SKM-1 treated with dmso at 0.1 percent for 144 hours (cell line): ENCODE data around the gene ASB13.
"Not testable (repeated sequence)": the region's sequence is repeated elsewhere in the genome, so short reads cannot be mapped to it uniquely, and the experiment has no call there.

Experiments
- DNase-seq: peaks from one replicate; lab custom pipeline; 2025; ENCODE audit not compliant: unreplicated experiment; lab: John Stamatoyannopoulos, UW

ASB13 gene

GRCh38 chr10:5608608-5609220, 57.7 kb downstream of the ASB13 start:
- DNase-seq: no peak

- DNase-seq: no peak
Measured at GRCh38 chr10:5607594-5607993, 58.8 kb downstream of the ASB13 start.

- no peak for DNase-seq
Measured at GRCh38 chr10:5606864-5607263, 59.5 kb downstream of the ASB13 start.

DNA sequence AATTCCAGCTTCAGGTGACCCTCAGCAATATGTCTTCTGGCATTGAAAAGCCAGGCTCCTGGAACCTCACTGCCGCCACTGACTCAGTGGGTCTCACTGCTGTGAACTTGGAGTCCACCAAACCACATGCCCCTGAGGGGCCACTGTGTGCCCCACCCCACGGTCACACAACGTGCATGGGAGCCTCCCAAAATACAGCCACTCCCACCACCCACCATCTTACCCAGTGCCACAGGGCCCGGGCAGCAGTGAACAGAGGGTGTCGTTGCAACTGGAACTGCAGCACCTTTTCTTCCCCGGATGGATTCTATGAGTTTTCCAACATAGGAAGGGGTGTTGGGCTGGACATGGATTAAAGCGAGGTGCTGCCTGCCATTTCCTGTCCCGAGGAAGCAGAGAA, 60.1 kb downstream of the ASB13 start:
- DNase-seq: no peak

GRCh38 chr10:5604961-5605360, 61.4 kb downstream of the ASB13 start:
- DNase-seq: no peak

- no peak for DNase-seq
Measured at GRCh38 chr10:5604236-5604925, 62.0 kb downstream of the ASB13 start.

DNA sequence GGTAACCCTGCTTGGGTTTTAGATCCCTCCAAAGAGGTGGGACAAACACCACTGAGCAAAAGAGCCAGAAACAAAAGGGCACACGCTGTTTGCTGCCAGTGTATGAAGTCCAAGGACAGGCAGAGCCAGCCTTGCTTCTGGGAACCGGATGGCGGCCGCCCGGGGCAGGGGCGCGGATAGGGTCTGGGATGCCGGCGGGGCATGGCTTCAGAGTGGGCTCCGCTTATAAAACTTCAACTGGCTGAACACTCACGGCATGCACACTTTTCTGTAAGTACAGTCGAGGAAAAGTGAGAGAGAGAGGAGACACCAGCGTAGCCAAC, 62.6 kb downstream of the ASB13 start:
- DNase-seq: no peak

GRCh38 chr10:5603091-5603847, 63.1 kb downstream of the ASB13 start:
- DNase-seq: no peak

- DNase-seq: no peak
Measured at GRCh38 chr10:5601826-5602495, 64.4 kb downstream of the ASB13 start.

DNA sequence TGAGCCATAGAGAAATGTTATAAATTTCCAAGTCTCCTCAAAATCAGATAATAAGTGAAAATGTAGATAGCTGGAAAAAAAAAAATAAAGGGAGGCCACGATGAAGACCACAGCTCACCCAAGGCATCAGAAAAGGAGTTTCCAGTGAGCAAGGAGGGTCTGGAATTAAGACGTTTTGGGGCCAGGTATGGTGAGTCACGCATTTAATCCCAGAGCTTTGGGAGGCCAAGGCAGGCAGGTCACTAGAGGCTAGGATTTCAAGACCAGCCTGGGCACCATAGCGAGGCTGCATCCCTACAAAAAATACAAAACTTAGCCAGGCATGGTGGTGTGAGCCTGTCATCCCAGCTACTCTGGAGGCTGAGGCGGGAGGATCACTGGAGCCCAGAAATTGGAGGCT, 65.5 kb downstream of the ASB13 start:
- DNase-seq: no peak

DNA sequence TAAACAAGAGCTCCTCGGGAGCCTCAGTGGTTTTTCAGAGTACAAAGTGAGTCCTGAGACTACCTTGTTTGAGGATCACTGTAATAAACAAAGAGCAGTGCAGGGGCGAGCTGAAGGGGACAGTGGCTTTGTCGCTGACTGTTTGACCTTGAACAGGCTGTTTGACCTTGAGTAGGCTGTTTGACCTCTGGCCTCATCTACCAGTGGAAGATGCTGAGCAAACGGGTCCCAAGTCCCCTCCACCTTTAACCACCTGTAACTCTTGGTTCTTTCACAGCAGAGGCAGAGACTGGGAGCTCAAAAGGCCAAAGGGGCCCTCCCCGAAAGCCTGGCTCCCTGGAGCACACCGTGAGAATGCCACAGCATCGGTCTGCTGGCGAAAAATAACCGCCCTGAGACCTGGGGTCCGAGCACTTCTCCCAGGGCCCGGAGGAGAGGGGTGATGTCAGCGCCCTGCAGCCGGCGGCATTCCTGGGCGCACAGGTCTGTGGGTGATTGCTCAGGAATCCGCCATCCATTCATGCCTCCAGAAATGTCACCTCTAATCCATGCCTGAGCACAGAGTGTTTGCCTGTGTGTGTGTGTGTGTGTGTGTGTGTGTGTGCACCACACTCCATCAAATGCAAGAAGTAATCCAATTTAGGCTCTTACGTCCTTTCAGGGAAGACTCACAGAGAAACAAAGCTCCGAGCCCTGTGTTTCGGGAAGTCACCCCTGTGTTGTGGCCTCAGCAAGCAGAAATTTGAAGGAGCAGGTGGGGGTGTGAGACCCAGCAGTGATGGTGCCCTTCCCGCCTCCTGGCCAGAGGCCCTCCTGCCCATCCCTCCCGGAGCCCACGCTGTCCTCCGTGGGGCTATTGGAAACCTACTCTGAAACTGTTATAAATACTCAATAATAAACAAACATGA, 66.5 kb downstream of the ASB13 start:
- DNase-seq: no peak

DNA sequence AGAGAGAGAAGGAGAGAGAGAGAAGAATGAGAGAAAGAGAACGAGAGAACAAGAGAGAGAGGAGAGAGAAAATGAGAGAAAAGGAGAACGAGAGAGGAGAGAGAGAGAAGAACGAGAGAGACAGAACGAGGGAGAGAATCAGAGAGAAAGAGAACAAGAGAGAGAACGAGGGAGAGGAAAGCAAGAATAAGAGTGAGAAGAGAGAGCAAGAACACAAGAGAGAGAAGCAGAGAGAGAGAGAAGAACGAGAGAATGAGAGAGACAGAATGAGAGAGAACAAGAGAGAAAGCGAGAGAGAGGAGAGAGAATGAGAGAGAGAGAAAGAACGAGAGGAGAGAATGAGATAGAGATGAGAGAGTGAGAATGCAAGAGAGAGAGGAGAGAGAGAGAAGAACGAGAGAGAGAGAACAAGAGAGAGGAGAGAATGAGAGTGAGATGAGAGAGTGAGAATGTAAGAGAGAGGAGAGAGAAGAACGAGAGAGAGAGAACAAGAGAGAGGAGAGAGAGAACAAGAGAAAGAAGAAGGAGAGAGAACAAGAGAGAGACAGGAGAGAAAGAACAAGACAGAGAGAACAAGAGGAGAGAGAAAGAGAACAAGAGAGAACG, 68.2 kb downstream of the ASB13 start:
- DNase-seq: no peak

- no peak for DNase-seq
Measured at GRCh38 chr10:5596611-5597341, 69.6 kb downstream of the ASB13 start.

- no peak for DNase-seq
Measured at GRCh38 chr10:5595994-5596471, 70.4 kb downstream of the ASB13 start.

DNA sequence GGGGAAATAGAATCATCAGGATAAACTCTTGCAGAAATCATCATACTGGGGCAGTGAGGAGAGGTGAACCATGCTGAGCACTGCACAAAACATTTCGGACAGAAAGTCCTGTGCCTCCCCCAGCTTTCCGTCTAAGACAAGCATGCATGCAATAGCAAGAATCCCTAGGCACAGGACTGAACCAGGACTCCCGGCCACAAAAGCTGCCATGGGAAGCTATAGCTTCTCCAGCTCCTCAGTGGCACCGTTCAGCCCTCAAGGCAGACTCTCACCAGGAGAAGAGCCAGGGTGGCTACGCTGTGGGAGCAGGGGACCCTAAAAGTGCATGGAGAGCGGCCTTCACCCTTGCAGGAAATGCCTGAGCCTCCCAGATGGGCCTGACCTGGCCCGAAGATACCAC, 70.8 kb downstream of the ASB13 start:
- DNase-seq: no peak

DNA sequence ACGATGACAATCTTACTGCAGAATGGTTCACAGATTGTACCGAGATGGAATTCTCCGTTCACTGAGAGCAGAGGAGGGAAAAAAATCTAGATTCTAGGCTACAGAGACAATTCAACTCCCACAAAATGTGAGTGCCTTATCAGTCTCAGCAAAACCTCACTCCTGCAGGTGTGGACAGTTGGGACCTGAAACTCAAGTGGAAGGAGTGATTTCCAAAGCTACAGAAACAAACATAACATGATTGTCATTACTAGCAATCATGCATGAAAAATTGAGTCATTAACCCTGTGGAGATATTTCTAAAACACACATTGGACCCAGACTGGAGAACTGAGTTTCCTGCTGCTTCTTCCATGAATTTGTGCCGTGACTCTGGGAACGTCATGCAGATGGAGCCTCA, 71.3 kb downstream of the ASB13 start:
- no peak for DNase-seq

- no peak for DNase-seq
Measured at GRCh38 chr10:5594271-5595049, 71.9 kb downstream of the ASB13 start.

- DNase-seq: not testable (repeated sequence)
Measured at GRCh38 chr10:5593347-5593746, 73.0 kb downstream of the ASB13 start.

DNA sequence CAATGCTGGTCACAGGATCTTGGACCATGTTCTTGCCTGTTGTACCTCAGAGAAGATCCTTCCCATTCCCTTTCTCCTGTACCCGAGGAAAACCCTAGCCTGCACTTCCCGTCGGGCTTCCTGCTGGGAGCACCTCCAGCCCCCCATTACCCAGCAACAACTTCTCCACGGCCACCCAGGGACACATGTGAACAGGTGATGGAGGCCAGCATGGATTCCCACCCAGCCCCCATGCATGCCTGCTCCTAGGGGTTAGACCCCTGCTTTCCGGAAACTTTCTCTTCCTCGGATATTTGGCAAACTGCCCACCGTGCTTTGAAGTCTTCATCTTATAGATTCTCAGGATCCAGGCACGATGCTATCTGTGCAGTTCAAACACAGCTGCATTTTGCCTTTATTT, 74.3 kb downstream of the ASB13 start:
- no peak for DNase-seq
